HG02623 (cell line): ENCODE measurements around the gene TMEM107.

ENCODE experiments used
- ATAC-seq: cut with Tn5 transposase; IDR thresholded peaks from one replicate; pipeline ENCODE4 v1.9.1; 2021; ENCODE audit warnings: moderate library complexity; ENCODE audit not compliant: unreplicated experiment

Gene TMEM107

GRCh38 chr17:8138672-8139371 lies 37.4 kb downstream of the TMEM107 start:
- ATAC-seq: peak; percentile 83

- no peak for ATAC-seq
Measured at GRCh38 chr17:8138374-8138671, 37.9 kb downstream of the TMEM107 start.

GRCh38 chr17:8137645-8138373 lies 38.4 kb downstream of the TMEM107 start:
- ATAC-seq: no peak

- ATAC-seq: no peak
Measured at GRCh38 chr17:8133941-8134340, 42.2 kb downstream of the TMEM107 start.

- no peak for ATAC-seq
Measured at GRCh38 chr17:8133399-8133798, 42.8 kb downstream of the TMEM107 start.

GRCh38 chr17:8131844-8132441 lies 44.2 kb downstream of the TMEM107 start:
- no peak for ATAC-seq

GRCh38 chr17:8128125-8128784 lies 47.9 kb downstream of the TMEM107 start:
- ATAC-seq: no peak

- no peak for ATAC-seq
Measured at GRCh38 chr17:8126491-8127066, 49.6 kb downstream of the TMEM107 start.

- no peak for ATAC-seq
Measured at GRCh38 chr17:8125947-8126490, 50.2 kb downstream of the TMEM107 start.

- ATAC-seq: no peak
Measured at GRCh38 chr17:8125154-8125946, 50.8 kb downstream of the TMEM107 start.

GRCh38 chr17:8124350-8125153 lies 51.6 kb downstream of the TMEM107 start:
- ATAC-seq: no peak

- ATAC-seq: no peak
Measured at GRCh38 chr17:8123695-8124349, 52.4 kb downstream of the TMEM107 start, which contains the start of gene HES7. Gene HES7, minus strand, starts transcription at chr17:8124106. Its CDS starts 22 bp downstream, at chr17:8124084.

- no peak for ATAC-seq
Measured at GRCh38 chr17:8122924-8123694, 53.1 kb downstream of the TMEM107 start.
